ENCODE data around the gene WNT4.

Gene WNT4

GRCh38 chr1:22163137-22163536 is 20.2 kb upstream of the WNT4 start:
- DNase-seq: no peak

GRCh38 chr1:22159891-22160290 is 17.0 kb upstream of the WNT4 start:
- DNase-seq: no peak

- no peak for DNase-seq
Measured at GRCh38 chr1:22158654-22159053, 15.8 kb upstream of the WNT4 start.

GRCh38 chr1:22157359-22157966 is 14.6 kb upstream of the WNT4 start:
- no peak for DNase-seq

- no peak for DNase-seq
Measured at GRCh38 chr1:22155517-22155916, 12.6 kb upstream of the WNT4 start.

- DNase-seq: no peak
Measured at GRCh38 chr1:22154626-22155025, 11.7 kb upstream of the WNT4 start.

- DNase-seq: no peak
Measured at GRCh38 chr1:22153660-22154437, 11.0 kb upstream of the WNT4 start.

- DNase-seq: no peak
Measured at GRCh38 chr1:22150923-22151322, 8.0 kb upstream of the WNT4 start.

- no peak for DNase-seq
Measured at GRCh38 chr1:22142315-22143064, 407 bp downstream of the WNT4 start.

GRCh38 chr1:22141554-22142314 is 1.2 kb downstream of the WNT4 start:
- no peak for DNase-seq

GRCh38 chr1:22140694-22141093 is 2.2 kb downstream of the WNT4 start:
- no peak for DNase-seq

GRCh38 chr1:22139817-22140216 is 3.1 kb downstream of the WNT4 start:
- DNase-seq: no peak

GRCh38 chr1:22139066-22139594 is 3.8 kb downstream of the WNT4 start:
- DNase-seq: no peak

- DNase-seq: no peak
Measured at GRCh38 chr1:22137004-22137720, 5.7 kb downstream of the WNT4 start.

GRCh38 chr1:22133931-22134324 is 9.0 kb downstream of the WNT4 start:
- no peak for DNase-seq

- no peak for DNase-seq
Measured at GRCh38 chr1:22133247-22133930, 9.5 kb downstream of the WNT4 start.

GRCh38 chr1:22132517-22133235 is 10.2 kb downstream of the WNT4 start:
- DNase-seq: no peak

GRCh38 chr1:22131875-22132486 is 10.9 kb downstream of the WNT4 start:
- peak in 3 of 4 experiments; percentile 22 to 23 (median 23) for DNase-seq

- DNase-seq: no peak
Measured at GRCh38 chr1:22131062-22131461, 11.8 kb downstream of the WNT4 start.

GRCh38 chr1:22129501-22130117 is 13.3 kb downstream of the WNT4 start:
- DNase-seq: no peak

Measured in activated naive CD4-positive, alpha-beta T cell (primary cell).